ENCODE results near the gene MMP28.
A peak's percentile ranks its signal among the peaks of the same experiment; 100 is the strongest.

The MMP28 gene

GRCh38 chr17:35740997-35741931 is 54.2 kb downstream of the MMP28 start:
- DNase-seq: peak; percentile 33

GRCh38 chr17:35740216-35740615 is 55.2 kb downstream of the MMP28 start:
- peak; percentile 18 for DNase-seq

- DNase-seq: no peak
Measured at GRCh38 chr17:35738519-35739133, 56.8 kb downstream of the MMP28 start.

DNA sequence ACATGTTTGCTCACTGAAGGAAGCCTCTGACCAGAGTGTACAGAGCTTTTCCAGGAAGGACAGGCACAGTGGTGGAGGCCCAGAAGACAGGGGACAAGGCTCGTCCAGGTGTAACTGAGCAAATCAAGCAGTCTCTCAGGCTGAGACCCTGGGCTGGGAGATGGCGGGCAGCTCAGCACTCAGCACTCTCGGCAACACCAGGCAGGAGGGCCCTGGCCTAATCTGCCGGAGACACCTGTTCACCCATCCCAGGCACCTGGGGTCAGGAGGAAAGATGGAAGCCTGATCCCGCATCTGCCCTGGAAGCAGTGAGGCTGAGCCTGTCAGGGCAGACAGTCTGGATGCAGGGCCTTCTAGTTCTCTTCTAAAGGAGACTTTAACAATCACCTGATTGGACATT is 59.2 kb downstream of the MMP28 start:
- no peak for DNase-seq

GRCh38 chr17:35735036-35735805 is 60.2 kb downstream of the MMP28 start:
- no peak for DNase-seq

GRCh38 chr17:35734396-35734795 is 61.0 kb downstream of the MMP28 start:
- no peak for DNase-seq

GRCh38 chr17:35733366-35733765 is 62.1 kb downstream of the MMP28 start:
- no peak for DNase-seq

- DNase-seq: no peak
Measured at GRCh38 chr17:35732806-35733136, 62.7 kb downstream of the MMP28 start.

GRCh38 chr17:35731917-35732805 is 63.3 kb downstream of the MMP28 start:
- no peak for DNase-seq

DNA sequence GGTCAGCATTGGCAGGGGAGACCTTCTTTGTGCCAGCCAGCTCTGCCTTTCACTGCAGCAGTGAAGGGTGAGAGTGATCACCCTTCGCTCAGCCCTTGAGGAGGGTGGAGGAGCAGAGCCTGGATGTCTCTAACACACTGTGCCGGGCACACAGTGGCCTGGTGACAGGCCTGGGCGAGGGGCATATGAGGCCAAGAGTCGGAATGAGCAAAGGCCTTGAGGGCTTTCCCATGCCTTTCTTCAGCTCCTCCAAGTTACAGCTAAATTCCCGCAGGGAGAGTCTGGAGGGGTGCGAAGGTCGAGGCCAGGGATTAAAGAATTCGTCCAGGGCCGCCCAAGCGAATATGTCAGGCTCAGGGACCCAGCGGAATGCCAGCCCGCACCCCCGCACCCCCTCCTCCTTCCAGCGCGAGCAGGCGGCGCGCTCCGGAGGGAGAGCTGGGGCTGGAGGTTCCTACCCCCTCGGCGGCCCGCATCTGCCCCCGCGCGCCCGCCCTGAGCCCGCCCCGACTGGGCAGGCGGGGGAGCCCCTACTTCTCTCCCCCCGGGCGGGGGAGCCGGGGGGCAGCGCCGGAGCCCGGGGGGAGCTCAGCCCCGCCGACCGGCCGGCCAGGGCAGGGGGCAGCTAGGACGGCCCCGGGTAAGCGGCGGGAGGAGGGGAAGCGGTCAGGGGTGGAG is 64.1 kb downstream of the MMP28 start, which contains the start of gene RASL10B:
Gene RASL10B (plus strand): TSS at position 401 of the 678 bp plus-strand sequence. CDS start 3,546 bp downstream, outside the sequence.
- DNase-seq: peak; percentile 71

GRCh38 chr17:35730400-35731005 is 64.9 kb downstream of the MMP28 start:
- DNase-seq: no peak

- DNase-seq: no peak
Measured at GRCh38 chr17:35729405-35729833, 66.0 kb downstream of the MMP28 start.

GRCh38 chr17:35728551-35728950 is 66.9 kb downstream of the MMP28 start:
- DNase-seq: no peak

DNA sequence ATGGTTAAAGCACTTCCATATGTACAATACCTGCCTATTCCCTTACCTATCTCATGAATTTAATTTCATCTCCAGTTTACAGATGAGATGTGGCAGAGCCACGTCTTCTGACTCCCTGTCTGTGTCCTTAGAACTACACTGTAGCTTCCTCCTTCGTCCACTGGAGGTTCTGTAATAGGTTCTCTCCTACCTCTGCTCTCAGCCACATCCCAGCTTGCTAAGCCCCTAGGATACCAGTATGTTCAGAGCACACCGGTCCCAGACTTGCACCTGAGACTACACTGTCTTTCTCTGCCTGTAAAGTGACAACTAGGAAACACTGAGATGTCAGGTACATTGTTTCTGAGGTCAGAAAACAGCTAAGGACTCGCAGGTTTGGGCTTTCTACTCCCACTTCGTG is 67.8 kb downstream of the MMP28 start:
- DNase-seq: no peak

GRCh38 chr17:35726953-35727460 is 68.4 kb downstream of the MMP28 start:
- DNase-seq: no peak

- DNase-seq: no peak
Measured at GRCh38 chr17:35726127-35726952, 69.1 kb downstream of the MMP28 start.

- no peak for DNase-seq
Measured at GRCh38 chr17:35725802-35726126, 69.7 kb downstream of the MMP28 start.

GRCh38 chr17:35725058-35725457 is 70.4 kb downstream of the MMP28 start:
- no peak for DNase-seq

- no peak for DNase-seq
Measured at GRCh38 chr17:35723735-35724134, 71.7 kb downstream of the MMP28 start.

DNA sequence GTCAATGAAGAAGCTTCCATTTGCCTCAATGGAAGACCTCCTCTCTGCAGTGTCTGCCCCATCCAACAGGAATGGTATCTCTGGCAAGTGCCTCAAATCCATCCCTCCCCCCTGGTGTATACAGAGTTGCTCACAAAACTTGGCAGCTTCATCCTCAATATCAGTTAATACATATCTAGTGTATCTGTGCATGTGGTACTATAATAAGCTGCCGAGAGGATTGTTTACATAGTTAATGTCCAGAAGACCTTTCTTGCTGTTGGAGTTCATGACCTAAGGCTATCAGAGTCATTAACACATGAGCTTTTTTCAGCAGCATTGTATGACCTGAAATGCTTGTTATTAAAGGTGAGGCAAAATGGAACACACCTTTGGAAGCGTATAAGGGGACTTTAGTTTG is 78.0 kb downstream of the MMP28 start:
- no peak for DNase-seq

Measured in right forelimb (tissue), 1 donor.